ENCODE data around the gene RAPGEF2.

DNA sequence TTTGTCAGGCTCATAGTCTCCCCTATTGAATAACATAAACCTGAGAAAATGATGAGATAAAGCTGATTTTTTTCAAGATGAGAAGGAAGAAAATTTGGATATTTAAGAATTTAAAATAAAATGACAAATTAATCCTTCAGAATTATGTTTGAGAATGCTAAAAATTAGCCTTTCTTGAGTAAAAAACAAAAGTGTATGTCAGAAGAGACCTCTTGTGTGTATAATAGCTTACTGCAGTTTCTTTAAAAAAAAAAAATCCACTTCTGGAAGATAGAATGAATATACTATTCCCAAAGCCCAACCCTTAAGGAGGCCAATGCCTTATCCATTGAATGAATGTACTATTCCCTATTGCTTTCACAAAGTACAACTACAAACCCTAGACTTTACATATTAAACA, 281.8 kb downstream of the RAPGEF2 start:
- TF ChIP-seq RAD21 (IDR thresholded peaks at IDR 0.05; ENCODE audit: insufficient read depth, low read depth, low read length) (no peak), SIN3A (IDR thresholded peaks at IDR 0.05; ENCODE audit: low read depth, low read length) (no peak), FOXK2 (IDR thresholded peaks at IDR 0.05) (no peak), KAT2A (conservative IDR thresholded peaks at IDR 0.05; ENCODE audit: control insufficient read depth, low read depth, low read length) (no peak), SP1 (IDR thresholded peaks at IDR 0.05; ENCODE audit: low read depth, low read length) (no peak), ZZZ3 (IDR thresholded peaks at IDR 0.05; ENCODE audit: control insufficient read depth, insufficient read length, low read depth) (no peak), POLR2A (IDR thresholded peaks at IDR 0.05; ENCODE audit: low read depth, low read length) (no peak), CHD4 (IDR thresholded peaks at IDR 0.05) (no peak)
- TF ChIP-seq, protein P1, sequence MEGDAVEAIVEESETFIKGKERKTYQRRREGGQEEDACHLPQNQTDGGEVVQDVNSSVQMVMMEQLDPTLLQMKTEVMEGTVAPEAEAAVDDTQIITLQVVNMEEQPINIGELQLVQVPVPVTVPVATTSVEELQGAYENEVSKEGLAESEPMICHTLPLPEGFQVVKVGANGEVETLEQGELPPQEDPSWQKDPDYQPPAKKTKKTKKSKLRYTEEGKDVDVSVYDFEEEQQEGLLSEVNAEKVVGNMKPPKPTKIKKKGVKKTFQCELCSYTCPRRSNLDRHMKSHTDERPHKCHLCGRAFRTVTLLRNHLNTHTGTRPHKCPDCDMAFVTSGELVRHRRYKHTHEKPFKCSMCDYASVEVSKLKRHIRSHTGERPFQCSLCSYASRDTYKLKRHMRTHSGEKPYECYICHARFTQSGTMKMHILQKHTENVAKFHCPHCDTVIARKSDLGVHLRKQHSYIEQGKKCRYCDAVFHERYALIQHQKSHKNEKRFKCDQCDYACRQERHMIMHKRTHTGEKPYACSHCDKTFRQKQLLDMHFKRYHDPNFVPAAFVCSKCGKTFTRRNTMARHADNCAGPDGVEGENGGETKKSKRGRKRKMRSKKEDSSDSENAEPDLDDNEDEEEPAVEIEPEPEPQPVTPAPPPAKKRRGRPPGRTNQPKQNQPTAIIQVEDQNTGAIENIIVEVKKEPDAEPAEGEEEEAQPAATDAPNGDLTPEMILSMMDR (IDR thresholded peaks at IDR 0.05 in 2 of 3, conservative IDR thresholded peaks at IDR 0.05 in 1 of 3; ENCODE audit: control insufficient read depth in 2 of 3, extremely low read depth in 1 of 3, insufficient read depth in 1 of 3, low read depth in 3 of 3, low read length in 3 of 3): no peak
